GM23338 (cell line): ENCODE results near the gene PDE5A.

Experiments used
- CREB1 ChIP-seq: fragments of 250-450 bp; sonication (Bioruptor Pico); IDR thresholded peaks from 2 replicates; pipeline ENCODE4 v1.5.0; 2020; ENCODE audit warnings: low read depth, mild to moderate bottlenecking, moderate library complexity
- CTCF ChIP-seq, 2 experiments: fragments of 200-600 bp in 1 of 2; sonication (generic) in 1 of 2; conservative IDR thresholded peaks; 2 replicates each; pipeline versions ENCODE4 v1.5.1 to v1.6.1; 2016 to 2017; ENCODE audit warnings: antibody characterized with exemption in 2 of 2, low read depth in 2 of 2, mild to moderate bottlenecking in 2 of 2, moderate library complexity in 1 of 2
- EZH2 ChIP-seq: fragments of 200-600 bp; sonication (generic); IDR thresholded peaks from one replicate; pipeline ENCODE4 v1.8.0; 2017; ENCODE audit warnings: antibody characterized with exemption, mild to moderate bottlenecking, low read depth; ENCODE audit not compliant: unreplicated experiment
- EZH2phosphoT487 ChIP-seq: fragments of 200-600 bp; sonication (generic); IDR thresholded peaks from one replicate; pipeline ENCODE4 v1.8.1; 2018; ENCODE audit warnings: antibody characterized with exemption; ENCODE audit not compliant: unreplicated experiment
- NANOG ChIP-seq: IDR thresholded peaks from 2 replicates; pipeline ENCODE4 v1.6.1; 2016; ENCODE audit warnings: antibody characterized with exemption, borderline replicate concordance
- POLR2AphosphoS5 ChIP-seq: IDR thresholded peaks from 2 replicates; pipeline ENCODE4 v1.6.1; 2016; ENCODE audit warnings: antibody characterized with exemption, low read depth
- REST ChIP-seq: IDR thresholded peaks from one replicate; pipeline ENCODE4 v1.6.1; 2018; ENCODE audit warnings: antibody characterized with exemption; ENCODE audit not compliant: unreplicated experiment
- ZNF114 ChIP-seq: fragments of 250-450 bp; sonication (Bioruptor Pico); IDR thresholded peaks from 2 replicates; pipeline ENCODE4 v1.5.0; 2020; ENCODE audit warnings: mild to moderate bottlenecking, moderate library complexity
- ZNF331 ChIP-seq: fragments of 250-450 bp; sonication (Bioruptor Pico); IDR thresholded peaks from 2 replicates; pipeline ENCODE4 v1.5.0; 2020; ENCODE audit warnings: low read depth, mild to moderate bottlenecking, moderate library complexity

- TF ChIP-seq POLR2AphosphoS5, result no peak
- TF ChIP-seq CTCF (conservative IDR thresholded peaks at IDR 0.05; ENCODE audit: low read depth in 2 of 2), result no peak
- TF ChIP-seq REST, result no peak
- no peak for TF ChIP-seq EZH2
- TF ChIP-seq NANOG, result no peak
- TF ChIP-seq EZH2phosphoT487, result no peak
- TF ChIP-seq ZNF331 (CRISPR knock-in tag), result no peak
- no peak for TF ChIP-seq CREB1 (CRISPR knock-in tag)
- no peak for TF ChIP-seq ZNF114
Measured at GRCh38 chr4:119540249-119540648, 88.4 kb downstream of the PDE5A start.
